Adrenal gland (tissue), 12 donors: ENCODE results near the gene CASKIN2. TPM values are rescaled to one million over a fixed set of nuclear protein-coding genes. Genes with fewer than 3 reads are reported as not detected.
"Not testable (repeated sequence)": the region's sequence is repeated elsewhere in the genome, so short reads cannot be mapped to it uniquely, and the experiment has no call there.

Experiments
- DNase-seq, 7 donors: peaks; one replicate each; pipeline ENCODE4 v3.0.0-alpha.2; 2019 to 2020
- H3K27ac ChIP-seq, 5 donors: fragments of 200-600 bp; sonication (generic) in 4 of 5; 1 replicate in 3 of 5; 2 replicates in 2 of 5; pipeline versions ENCODE4 v1.5.1 to v1.8.0; 2016 to 2020; ENCODE audit warnings: mild to moderate bottlenecking in 1 of 5
- H3K27me3 ChIP-seq: fragments of 200-600 bp; 2 replicates; pipeline ENCODE4 v1.8.0; 2021
- H3K36me3 ChIP-seq, 2 donors: fragments of 200-600 bp; replicated peaks in 1 of 2; 1 replicate in 1 of 2; 2 replicates in 1 of 2; pipeline versions ENCODE4 v1.5.1 to v1.8.0; 2018 to 2022
- H3K4me1 ChIP-seq, 2 donors: fragments of 200-600 bp; replicated peaks in 1 of 2; 1 replicate in 1 of 2; 2 replicates in 1 of 2; pipeline versions ENCODE4 v1.5.1 to v1.8.0; 2018 to 2021
- H3K4me3 ChIP-seq, 4 donors: fragments of 200-600 bp; sonication (generic) in 3 of 4; one replicate each; pipeline ENCODE4 v1.5.1; 2016 to 2018
- H3K9me3 ChIP-seq, 3 donors: fragments of 200-600 bp; sonication (generic) in 1 of 3; replicated peaks in 1 of 3; 1 replicate in 2 of 3; 2 replicates in 1 of 3; pipeline versions ENCODE4 v1.5.1 to v1.8.0; 2016 to 2021
- CTCF ChIP-seq, 6 experiments: fragments of 450-650 bp in 4 of 6; fragments of 200-600 bp in 2 of 6; sonication (generic) in 1 of 6; IDR thresholded peaks; 1 replicate in 5 of 6; 2 replicates in 1 of 6; pipeline versions ENCODE4 v1.5.1 to v1.8.0; 2016 to 2021; ENCODE audit warnings: antibody characterized with exemption in 6 of 6, mild to moderate bottlenecking in 2 of 6, moderate library complexity in 1 of 6
- POLR2A ChIP-seq, 2 donors: fragments of 450-650 bp; IDR thresholded peaks; one replicate each; pipeline ENCODE4 v1.6.1; 2017; ENCODE audit warnings: antibody characterized with exemption in 2 of 2, mild to moderate bottlenecking in 2 of 2, moderate library complexity in 1 of 2
- WGBS, 4 donors: extraction: QIAGEN DNeasy Blood & Tissue Kit in 2 of 4; methylation state at CpG; one replicate each; pipeline versions ENCODE4 v1.1.5 to v1.1.7; 2013 to 2017; 5-methylcytosine and 5-hydroxymethylcytosine counted together
- intact Hi-C, 2 donors: fragments of 100-400 bp; cut with DNase I; formaldehyde crosslinking; loops; one replicate each; pipeline versions ENCODE4 v1.14.1 to v1.15.0; 2022 to 2023
- polyA plus RNA-seq, 3 donors: library from polyadenylated mRNA; stranded (reverse); fragments of 200-250 nt in 2 of 3; fragments of 350-450 nt in 1 of 3; fragmentation: Illumina TruSeq in 1 of 3; extraction: RNeasy Lipid Tissue Mini Kit (QIAGEN cat#74804) in 1 of 3; gene quantifications; one replicate each; pipeline ENCODE4 v1.2.3, GENCODE V29; 2013 to 2014
- total RNA-seq, 9 donors: library from RNA; depleted of rRNA in 4 of 9; stranded (reverse); fragments of >200 nt in 4 of 9; fragments of 120-200 nt in 1 of 9; fragmentation: NEBNext Ultra II Directional in 1 of 9; extraction: Animal tissue kit (Norgen Biotek cat#: 25700) in 1 of 9; gene quantifications; one replicate each; pipeline versions ENCODE4 v1.1.0 to v1.2.4, GENCODE V29; 2013 to 2023
- donor health status: healthy with polysubstance abuse.
- donor health status: Bipolar disorder and iron deficiency.
- donor health status: DM: yes; HTN: yes; CAD: no.
- donor health status: DM: no; HTN: no; CAD: no.
- donor health status: DM: no; HTN: no; CAD: no.
- donor health status: DM: yes; HTN: yes; CAD: no.

Gene CASKIN2
- total and polyA plus RNA-seq, 12 donors, result 10.1 to 90.8 (median 35.3) TPM

DNA sequence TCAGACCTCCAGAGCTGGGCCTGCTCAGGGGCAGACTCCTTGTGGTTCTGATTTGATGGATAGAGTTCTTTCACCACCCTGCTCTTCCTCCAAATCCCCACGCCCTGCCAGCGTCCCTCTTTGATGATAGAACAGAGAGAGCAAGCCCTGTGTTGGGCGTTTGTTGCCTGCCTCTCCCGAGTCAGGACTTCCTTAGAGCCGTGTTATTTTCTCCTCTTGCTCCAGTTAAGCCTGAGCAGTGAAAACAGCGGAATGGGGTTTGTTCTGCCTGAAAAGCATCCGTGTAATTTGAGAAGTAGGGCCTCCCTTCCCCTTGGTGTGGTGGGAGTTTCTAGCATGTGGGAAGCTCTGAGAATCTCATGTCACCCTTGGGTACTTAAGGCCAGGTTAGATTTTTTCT, 36.8 kb downstream of the CASKIN2 start:
- H3K9me3 ChIP-seq, result no peaks in the 10 kb centered on the region
- H3K4me1 ChIP-seq, result peaks cover 26 to 63% of the 10 kb centered on the region in 2 donors
- no peaks in the 10 kb centered on the region for H3K27me3 ChIP-seq
- H3K4me3 ChIP-seq, result no peak overlapping the region
- H3K27ac ChIP-seq, result peak overlapping the region in 1 of 5 donors; percentile 55
- 73 to 84% (median 80%) methylated on average over 7 of the region's 7 CpGs for WGBS, 4 donors
- intact Hi-C loops, result loop anchor here in 1 of 2 donors (5.0 kb wide), 1 partner anchor 34 kb away; no protein-coding TSS in a partner anchor
- H3K36me3 ChIP-seq, result peaks cover 0 to 2% of the 10 kb centered on the region in 2 donors
- no peak for DNase-seq
- no peak for TF ChIP-seq CTCF (IDR thresholded peaks at IDR 0.05)

- not testable (repeated sequence) for H3K9me3 ChIP-seq, DNase-seq, H3K4me3 ChIP-seq, H3K27me3 ChIP-seq
- intact Hi-C loops, result loop anchor here in 1 of 2 donors (5.0 kb wide), 1 partner anchor 35 kb away; no protein-coding TSS in a partner anchor
- Histone ChIP-seq H3K4me1 (peaks cover 26 to 63% of the 10 kb centered on the region in 2 donors), H3K36me3 (peaks cover 0 to 13% of the 10 kb centered on the region in 2 donors), H3K27ac (peak overlapping the region in 2 of 5 donors; percentile 79 to 84)
- 72 to 78% (median 76%) methylated on average over 11 of the region's 11 CpGs for WGBS, 4 donors
These were observed 37.9 kb downstream of the CASKIN2 start for GRCh38 chr17:75477490-75477862.

- 51 to 61% (median 54%) methylated on average over 8 to 11 of the region's 11 CpGs for WGBS, 4 donors
- Histone ChIP-seq H3K27ac (peak overlapping the region in 3 of 5 donors; percentile 58 to 84 (median 79)), H3K9me3 (no peaks in the 10 kb centered on the region), H3K36me3 (peaks cover 0 to 18% of the 10 kb centered on the region in 2 donors), H3K27me3 (no peaks in the 10 kb centered on the region), H3K4me1 (peaks cover 26 to 57% of the 10 kb centered on the region in 2 donors), H3K4me3 (peak overlapping the region in 1 of 4 donors; percentile 5)
- TF ChIP-seq CTCF (IDR thresholded peaks at IDR 0.05), result no peak
- no peak for TF ChIP-seq POLR2A (IDR thresholded peaks at IDR 0.05)
- peak in 1 of 7 donors; percentile 31 for DNase-seq
- intact Hi-C loops, result loop anchor here in 1 of 2 donors (5.0 kb wide), 1 partner anchor 35 kb away; no protein-coding TSS in a partner anchor
These were observed 38.4 kb downstream of the CASKIN2 start for GRCh38 chr17:75476752-75477489.

DNA sequence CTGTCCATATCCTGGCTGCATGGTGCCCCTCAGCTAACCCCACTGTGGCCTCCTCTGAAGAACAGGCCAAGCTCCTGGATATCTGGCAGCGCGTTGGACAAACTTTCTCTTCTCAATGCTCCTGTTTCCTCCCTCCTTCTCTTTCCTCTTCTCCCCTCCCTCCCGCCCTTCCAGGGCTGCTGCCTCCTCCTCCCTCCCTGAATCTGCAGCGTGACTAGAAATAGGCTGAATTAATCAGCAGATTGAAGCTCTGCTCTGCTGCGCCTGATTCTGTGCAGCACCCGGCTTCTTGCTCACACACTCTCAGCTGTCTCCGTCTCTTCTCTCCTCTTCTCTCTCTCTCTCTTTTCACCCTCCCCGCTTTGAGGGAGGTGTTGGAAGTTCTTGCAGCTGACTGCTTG, 39.1 kb downstream of the CASKIN2 start:
- peak overlapping the region in 4 of 5 donors; percentile 36 to 84 (median 68) for H3K27ac ChIP-seq
- peaks cover 0 to 22% of the 10 kb centered on the region in 2 donors for H3K36me3 ChIP-seq
- no peaks in the 10 kb centered on the region for H3K27me3 ChIP-seq
- WGBS, 4 donors, result 6 to 14% (median 11%) methylated on average over 8 of the region's 8 CpGs
- DNase-seq, result peak; percentile 58 to 85 (median 75)
- peak overlapping the region in 1 of 4 donors; percentile 5 for H3K4me3 ChIP-seq
- TF ChIP-seq CTCF (IDR thresholded peaks at IDR 0.05) (no peak), POLR2A (IDR thresholded peaks at IDR 0.05) (no peak)
- peaks cover 26 to 51% of the 10 kb centered on the region in 2 donors for H3K4me1 ChIP-seq
- intact Hi-C loops, result loop anchor here in 1 of 2 donors (5.0 kb wide), 1 partner anchor 36 kb away; no protein-coding TSS in a partner anchor
- no peaks in the 10 kb centered on the region for H3K9me3 ChIP-seq
